HG02884 (cell line): ENCODE data around the gene MICAL2.
A peak's percentile ranks its signal among the peaks of the same experiment; 100 is the strongest.

Experiments used
- ATAC-seq: cut with Tn5 transposase; IDR thresholded peaks from one replicate; pipeline ENCODE4 v1.9.1; 2021; ENCODE audit warnings: mild to moderate bottlenecking, moderate library complexity; ENCODE audit not compliant: unreplicated experiment

MICAL2 gene

DNA sequence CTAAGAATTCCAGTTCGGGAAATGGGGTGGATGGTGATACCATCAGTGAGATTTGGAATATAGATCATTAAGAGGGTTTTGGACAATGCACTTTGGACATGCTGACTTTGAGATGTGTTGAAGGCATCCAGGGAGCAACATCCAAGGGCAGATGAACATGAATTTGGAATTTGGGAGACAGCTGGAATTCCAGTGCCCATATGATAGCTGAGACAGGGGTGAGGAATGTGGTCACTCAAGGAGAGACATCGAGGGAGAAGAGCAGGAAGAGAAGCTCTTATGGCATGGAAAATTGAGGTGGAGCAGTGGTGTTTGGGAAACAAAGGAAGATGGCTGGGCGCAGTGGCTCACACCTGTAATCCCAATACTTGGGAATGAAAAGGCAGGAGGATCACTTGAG lies 11.8 kb upstream of the MICAL2 start:
- no peak for ATAC-seq

DNA sequence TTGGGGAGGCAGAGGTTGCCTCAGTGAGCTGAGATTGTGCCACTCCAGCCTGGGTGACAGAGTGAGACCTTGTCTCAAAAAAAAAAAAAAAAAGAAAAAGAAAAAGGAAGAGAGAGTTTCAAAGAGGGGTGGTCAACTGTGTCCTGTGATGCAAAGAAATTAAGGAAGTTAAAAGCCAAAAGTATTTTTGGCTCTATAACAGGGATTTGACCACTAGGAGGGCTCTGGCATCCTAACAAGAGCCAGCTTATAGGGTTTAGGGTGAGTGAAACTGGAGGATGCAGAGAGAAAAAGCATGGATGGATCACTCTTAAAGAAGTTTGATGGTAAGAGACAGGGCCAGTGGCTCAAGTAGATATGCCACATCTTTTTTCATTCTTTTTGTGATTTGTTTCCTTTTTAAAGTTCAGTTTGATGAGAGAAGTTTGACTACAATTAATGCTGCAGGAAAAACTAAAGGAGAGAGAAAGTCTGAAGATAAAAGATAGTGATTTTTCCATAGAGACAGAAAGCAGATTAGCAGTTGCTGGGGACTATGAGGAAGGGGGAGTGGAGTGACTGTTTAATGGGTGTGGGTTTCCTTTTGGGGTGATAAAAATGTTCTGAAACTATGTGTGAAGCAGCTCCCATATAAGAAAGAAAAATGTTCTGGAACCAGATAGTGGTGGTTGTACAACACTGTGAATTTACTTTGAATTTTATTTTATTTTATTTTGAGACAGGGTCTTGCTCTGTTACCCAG lies 11.1 kb upstream of the MICAL2 start:
- ATAC-seq = no peak

DNA sequence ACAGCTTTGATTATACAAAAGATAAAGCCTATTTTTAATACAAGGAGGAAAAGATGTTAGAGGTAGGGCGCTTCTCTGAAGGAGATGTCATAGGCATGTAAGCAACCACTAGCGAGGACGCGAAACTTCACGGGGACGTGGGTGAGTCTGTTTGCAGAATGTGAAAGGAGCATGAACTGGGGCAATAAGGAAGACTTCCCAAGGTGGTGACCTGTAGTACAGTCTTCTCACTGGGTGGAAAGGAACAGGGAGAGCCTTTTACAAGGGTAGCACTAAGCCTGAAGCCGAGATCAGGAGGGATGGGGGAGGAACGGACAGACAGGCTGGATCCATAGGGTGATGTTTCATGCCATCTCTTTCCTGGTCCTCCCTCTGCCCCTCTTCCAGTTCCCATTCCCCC lies 10.0 kb upstream of the MICAL2 start:
- ATAC-seq = no peak

DNA sequence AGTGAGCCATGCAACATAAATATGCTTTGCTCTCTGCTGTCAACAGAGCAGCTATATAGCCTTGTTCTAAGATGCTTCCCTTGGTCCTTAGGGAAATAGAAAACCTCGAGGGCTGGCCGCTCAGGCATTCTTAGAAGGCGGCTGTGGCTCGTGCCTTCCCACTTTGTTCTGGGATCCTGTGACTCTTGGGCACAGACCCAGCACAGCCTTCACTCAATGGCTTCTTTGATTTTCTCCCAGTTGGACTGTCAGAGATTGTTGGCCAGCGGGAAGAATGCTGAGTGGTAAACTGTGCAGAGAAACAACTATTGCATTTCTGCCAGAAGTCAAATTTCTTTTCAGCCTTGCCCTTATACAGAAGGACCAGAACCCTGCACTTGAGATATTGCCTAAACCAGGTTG lies 9.5 kb upstream of the MICAL2 start:
- ATAC-seq = no peak

DNA sequence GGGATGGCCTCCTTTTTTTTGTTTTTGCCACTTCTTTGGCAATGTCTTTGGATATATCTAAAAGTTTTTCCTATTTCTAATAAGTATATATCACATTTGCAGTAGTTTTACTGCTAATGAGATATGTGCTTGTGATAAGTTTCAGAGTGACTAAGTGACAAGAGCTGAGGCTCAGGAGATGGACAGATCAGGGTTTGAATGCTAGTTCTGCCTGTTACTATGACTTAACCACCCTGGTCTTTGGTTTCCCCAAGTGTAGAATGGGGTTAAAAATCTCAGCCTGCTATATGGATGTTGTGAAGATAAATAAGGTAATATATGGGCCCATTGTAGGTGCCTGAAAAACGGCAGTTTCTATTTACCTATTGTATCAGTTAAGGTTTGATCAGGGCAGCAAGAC lies 9.1 kb upstream of the MICAL2 start:
- no peak for ATAC-seq

DNA sequence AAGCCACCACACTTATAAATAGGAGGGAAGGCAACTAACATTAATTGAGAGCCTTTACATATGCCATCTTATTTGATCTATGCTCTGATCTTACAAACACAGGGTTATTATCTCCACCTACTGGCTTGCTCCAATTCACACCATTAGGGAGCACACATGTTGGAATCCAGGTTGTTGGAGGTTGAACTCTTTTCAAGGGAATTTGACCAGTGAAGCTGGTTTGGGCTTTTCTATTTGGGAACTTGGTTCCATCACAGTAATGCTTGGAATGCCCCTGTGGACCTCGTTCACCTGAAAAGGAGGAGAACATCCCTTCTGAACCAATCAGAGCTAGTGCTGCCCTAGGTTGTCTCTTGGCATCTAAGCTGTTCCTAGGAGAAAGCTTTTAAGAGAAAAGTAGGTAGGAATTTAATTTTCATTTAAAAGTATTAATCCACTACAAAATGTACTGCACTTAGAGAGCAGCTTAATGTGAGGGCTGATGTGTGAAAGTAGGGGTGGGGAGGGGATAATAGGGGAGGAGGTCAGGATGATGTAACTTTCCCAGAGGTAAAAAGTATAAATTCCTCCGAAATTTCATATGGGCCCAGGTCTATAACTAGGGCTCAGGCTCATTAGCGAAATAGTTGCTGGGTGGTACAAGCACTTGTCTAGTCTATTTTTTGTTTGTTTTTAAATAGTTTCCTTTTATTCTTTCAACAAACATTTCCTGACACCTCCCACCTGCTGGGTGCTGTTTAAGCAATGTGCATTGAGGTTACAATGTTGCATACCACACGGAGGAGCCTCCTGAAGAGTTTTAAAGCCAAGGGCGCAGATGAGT lies 7.6 kb upstream of the MICAL2 start:
- no peak for ATAC-seq

DNA sequence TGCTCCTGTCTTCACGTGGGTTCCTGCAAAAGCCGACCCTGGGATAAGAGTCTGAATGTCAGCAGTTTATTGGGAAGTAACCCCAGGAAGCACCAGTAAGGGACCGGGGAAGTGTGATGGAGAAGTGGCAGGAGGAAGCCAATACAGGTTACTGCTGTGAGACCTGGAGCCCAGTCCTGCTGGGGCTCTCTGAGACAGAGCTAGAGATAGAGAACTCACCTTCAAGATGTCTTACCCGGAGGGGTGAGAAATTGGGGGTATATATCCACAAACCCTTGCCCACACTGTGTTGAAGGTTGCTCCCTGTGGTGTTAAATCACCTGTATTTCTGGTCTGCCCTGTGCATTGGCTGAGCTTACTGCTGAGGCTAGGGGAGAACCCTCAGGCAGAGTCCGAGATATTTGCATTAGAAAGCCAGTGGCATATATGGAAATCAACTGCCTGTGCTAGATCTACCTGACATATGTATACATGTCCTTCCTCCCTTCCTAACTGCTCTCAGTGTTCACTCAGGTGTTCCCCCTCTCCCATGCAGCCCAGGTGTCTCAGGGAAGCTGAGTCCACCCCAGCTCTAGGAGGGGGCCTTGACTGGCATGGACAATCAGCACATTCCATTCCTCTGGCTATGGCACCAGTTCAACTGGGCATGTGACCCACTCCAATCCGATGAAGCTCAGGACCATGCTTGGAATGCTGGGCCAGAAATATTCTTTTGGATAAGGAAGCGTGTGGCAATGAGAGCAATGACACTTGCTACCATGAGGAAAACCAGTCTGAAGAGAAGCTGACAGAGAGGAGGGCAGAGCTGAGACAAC lies 6.8 kb upstream of the MICAL2 start:
- ATAC-seq = no peak

DNA sequence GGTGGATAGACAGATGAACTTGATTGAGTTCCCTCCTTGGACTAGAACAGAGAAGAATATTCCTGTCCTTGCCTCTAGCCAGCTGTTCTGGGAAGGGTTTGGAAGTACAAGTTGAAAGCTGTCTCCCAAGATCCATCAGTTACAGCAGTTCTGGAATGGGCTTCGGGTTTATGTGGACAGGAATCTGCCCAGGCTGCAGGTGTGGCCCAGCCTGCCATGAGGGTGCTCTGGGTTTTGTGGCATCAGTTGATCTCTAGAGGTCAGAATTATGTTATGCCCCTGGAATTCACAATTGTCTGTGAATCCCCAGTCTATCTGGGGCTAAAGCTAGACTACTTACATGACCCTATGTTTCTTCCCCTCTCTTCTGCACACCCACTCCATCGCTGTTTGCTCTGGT lies 4.9 kb upstream of the MICAL2 start:
- ATAC-seq = no peak

DNA sequence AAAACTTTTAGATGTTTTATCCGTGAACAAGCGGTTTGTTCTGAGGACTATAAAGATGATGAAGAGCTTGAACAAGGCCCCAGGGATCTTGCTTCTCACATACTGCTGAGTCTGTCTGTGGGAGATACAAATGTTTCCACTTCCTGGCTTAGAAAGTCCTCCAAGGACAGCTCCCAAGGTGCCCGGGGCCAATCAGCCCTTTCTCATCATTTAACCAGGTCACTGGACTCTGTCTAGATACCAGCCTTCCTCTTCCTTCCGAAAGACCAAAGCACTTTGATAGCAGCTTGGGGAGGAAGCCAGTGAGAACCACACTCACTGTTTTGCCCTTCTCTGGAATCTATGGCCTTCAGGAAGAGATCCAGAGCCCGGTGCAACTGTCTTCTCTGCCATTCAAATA lies 4.3 kb upstream of the MICAL2 start:
- ATAC-seq = no peak

DNA sequence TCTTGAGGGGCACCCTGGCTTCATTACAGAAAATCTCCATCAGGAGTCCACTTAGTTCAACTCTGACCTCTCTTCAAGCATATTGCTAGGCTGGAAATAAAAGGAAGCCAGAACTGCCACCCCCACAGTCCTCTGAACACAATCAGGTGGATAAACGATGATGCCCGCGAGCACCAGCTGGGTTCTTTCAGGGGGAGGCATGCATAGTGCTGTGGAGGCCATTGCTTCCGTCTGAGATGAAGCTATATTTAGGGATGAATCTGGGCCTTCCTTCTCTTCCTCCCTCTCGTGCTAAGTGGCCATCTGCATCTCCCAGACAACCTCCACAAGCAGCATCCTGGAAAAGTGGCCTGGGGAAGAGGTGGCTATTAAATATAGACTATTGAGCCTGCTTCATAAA lies 3.9 kb upstream of the MICAL2 start:
- no peak for ATAC-seq

DNA sequence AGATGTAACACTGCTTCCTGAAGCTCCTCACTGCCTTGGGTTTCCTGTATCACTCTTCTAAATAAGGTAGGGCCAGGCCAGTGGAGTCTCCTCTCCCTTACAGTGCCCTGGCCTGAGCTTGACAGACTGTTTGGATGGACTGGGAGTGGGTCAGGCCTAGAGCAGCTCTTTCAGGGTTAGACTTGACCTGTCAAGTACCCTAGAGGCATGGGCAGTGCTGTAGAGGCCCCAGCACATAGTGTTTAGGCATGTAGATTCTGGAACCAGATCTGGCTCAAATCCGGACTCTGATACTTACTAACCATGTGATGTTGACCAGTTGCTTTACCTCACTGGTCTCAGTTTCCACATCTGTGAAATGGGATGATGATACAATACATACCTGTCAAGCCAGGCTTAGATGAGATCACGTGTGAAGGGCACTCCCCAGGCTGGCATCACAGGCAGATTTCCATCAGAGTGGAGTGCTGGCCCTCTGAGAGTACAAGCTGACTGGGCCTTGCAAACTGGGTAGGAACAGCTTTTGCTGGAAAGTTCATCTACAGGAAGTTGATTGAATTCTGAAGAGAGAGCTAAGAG lies 1.4 kb upstream of the MICAL2 start:
- ATAC-seq = no peak

DNA sequence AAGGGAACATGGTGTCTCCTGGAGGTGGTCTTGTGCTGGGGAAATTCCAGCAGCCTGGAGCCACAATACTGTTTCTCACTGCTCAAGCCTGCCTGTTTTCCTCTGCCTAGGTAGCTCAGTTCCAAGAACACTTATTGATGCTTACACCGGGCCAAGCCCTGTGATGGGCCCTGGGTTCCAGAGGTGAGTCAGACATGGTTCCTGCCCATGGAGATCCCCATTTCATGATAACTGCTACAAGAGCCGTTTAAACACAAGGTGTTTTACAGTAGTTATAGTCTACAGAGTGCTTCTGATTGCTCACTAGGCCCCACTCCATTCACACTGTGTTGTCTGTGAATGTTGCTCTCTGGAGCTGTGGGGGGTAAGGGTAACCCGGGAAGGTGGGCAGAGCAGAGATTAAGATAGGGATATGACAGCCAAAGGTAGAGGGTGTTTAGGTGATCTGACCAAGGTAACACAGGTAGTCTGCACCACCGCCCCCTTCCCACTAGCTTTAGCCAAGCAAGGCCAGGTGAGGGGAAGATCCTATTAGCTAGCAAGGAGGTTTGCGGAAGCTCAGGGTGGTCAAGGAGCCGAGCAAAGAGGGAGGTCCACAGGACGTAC lies 696 bp upstream of the MICAL2 start:
- no peak for ATAC-seq

DNA sequence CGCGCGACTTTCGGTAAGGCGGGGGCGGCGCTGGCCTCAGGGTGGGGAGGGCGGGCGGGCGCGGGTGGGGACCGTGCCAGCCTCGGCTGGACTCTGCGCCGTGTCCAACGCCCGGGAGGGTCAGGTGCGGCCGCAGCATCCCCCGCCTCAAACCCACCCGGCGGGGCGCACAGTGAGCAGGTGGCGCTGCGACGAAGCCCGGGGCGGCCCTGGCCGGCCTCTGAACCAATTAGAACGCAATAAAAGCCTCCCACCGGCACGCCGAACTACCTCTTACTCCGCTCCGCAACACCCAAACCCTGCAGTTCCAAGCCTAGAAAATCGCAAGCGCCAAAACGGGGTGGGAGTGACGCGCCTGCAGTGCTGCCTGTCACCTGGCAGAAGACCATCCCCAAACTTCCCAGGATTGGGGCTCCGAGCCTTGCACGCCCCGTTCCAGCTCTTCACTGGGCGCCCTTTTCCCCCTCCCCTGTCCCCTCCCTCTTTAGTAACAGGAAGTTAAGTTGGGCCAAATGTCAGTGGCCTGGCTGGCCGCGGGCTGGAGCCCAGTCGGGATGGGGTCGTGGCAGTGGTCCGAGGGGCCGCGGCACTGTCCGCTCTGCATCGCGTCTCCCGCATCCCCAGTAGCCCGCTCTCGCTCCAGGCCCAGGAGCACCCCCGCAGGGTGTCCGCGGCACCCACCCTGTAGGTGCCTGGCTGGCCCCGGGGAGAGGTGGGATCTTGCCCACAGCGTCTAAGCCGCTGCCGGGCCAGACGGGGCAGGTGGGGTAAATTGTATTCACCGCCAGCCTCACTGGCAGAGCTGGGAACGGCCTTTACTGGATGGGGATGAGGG lies 541 bp downstream of the MICAL2 start:
- peak; percentile 31 for ATAC-seq

DNA sequence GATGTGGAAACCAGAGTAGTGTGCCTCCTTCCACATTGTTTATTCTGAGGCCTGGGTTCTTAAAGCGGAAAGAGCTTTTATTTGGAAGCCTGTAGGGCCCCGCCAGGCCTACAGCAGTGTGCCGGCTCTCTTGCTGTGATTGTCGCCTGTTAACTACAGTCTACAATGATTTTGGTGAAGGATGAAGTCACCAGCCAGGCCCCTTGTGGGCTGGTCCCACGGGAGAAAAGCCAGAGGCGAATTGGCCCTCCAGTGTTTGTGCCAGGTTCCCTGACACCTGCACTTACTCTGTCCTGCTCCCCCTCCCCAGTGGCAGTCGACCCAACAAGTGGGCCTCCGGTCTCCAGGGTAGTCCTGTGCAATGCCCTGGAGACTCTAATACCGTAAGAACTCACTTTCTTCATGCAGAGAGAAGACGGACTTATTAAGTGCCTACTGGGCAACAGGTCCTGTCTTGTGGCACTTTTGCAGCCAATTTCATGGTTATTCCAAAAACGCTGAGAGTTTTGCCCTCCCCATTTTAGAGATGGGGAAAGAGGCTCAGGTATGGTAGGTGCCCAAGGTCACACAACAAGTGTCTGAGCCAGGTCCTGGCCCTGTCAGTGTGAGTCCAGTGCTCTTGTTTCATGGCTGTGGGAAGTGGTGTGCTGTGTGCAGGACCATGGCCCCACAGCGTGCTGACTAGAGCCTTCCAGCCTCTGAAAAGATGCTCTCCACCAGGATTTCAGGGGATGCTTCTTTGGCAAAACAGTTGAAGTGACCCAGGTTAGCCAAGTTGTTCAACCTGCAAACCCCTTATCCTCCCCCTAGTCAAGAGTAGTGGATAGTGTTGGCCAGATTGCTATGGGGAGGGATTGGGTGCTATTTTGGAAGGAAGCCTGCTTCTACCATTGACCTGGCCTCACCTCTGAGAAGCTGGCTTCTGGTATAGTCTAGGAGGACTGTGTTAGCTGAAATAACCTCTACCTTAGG lies 1.4 kb downstream of the MICAL2 start:
- no peak for ATAC-seq

DNA sequence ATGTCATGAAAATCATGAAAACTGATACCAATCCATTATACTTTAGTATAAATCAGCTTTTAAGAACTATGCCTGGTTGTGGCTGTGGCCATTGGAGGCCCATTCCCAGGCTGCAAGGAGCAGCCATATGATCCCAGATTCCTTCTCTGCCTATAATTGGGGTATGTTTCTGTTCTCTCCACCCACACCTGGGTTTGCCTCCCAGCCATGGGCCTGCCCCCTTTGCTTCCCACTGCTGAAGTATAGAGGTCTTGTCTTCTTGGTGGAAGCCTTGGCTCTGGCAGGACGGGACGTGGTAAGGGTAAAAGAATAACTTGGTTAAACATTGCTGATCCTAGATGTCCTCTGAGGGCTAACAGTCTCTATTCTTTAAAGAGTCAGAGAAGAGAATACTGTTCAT lies 2.4 kb downstream of the MICAL2 start:
- no peak for ATAC-seq

DNA sequence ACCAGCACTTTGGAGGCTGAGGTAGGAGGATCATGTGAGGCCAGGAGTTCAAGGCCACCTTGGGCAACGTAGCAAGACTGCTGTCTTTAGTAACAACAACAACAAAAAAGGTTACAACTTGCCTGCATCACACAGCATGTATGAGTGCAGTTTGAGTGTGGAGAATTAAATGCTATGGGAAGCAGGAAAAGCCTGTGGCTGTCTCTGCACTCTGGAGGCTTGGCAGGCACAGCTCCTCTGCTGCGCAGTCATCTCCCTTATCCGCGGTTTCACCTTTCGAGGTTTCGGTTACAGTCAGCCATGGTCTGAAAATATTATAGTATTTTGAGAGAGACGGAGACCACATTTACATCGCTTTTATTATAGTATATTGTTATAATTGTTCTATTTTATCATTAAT lies 2.9 kb downstream of the MICAL2 start:
- no peak for ATAC-seq

DNA sequence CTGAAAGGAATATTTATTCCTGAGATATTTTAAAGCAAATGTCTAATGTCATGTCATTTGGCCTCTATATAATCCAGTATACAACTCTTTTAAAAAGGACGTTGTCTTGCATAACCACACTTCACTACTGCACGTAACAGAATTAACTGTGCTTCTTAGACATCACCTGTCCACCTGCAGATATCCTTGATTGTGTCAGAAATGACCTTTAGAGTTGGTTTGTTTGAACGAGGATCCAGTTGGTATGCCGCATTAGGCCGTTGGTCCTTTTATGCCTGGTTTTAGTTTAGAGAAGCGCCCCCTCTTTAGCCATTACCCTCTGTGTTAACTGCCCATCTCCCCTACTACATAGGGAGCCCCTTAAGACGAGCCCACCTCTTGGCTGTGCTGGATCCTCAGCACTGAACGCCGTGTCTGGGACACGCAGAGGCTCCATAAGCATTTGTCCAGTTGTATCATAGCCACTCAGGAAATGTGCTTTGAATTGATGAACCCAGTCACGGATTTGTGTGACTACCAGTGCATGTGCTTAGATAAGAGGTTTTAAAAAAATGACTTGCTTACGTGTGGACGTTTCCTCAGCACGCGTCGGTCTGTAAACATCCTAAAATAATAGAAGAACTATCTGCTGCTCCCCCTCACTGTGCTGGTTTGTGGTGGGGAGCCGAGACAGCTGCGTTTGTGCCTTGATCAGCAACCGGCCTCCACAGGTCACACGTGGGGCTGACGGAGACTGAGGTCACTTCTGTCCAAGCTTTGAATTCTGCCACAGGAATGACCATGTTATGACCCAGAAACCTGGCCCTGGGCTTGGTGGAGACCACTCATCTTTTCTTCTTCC lies 4.0 kb downstream of the MICAL2 start:
- no peak for ATAC-seq
